Neural cell (in vitro differentiated cells): ENCODE results near the gene P2RY11.

Experiments used
- POLR2AphosphoS5 ChIP-seq: IDR thresholded peaks from 2 replicates; pipeline ENCODE4 v1.6.1; 2012
- RAD21 ChIP-seq: fragments of 450-650 bp; conservative IDR thresholded peaks from 2 replicates; pipeline ENCODE4 v1.6.1; 2014; ENCODE audit warnings: antibody characterized with exemption, mild to moderate bottlenecking, moderate library complexity
- TF ChIP-seq, protein P1 (sequence below): fragments of 450-650 bp; IDR thresholded peaks from 2 replicates; pipeline ENCODE4 v1.5.1; 2014; ENCODE audit warnings: antibody characterized with exemption, mild to moderate bottlenecking, moderate library complexity; ENCODE audit not compliant: poor library complexity, severe bottlenecking

DNA sequence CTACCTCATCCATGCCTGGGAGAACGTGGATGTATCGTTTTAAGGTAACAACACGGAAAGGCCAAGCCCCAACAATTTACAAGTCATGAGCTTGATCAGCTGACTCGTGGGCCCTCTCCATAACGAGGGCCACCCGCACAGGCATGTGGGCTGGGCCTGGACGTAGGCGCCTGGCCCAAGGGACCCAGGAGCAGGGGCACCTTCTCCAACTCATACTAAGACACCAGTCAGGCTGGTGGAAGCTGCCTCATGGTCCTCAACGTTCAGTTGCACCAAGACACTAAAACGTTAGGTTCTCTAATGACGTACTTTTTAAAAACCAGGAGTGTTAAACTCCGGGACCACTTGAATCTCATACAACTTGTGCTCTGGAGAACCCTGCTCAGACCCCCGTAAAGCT is 30.0 kb downstream of the P2RY11 start:
- TF ChIP-seq, protein P1, sequence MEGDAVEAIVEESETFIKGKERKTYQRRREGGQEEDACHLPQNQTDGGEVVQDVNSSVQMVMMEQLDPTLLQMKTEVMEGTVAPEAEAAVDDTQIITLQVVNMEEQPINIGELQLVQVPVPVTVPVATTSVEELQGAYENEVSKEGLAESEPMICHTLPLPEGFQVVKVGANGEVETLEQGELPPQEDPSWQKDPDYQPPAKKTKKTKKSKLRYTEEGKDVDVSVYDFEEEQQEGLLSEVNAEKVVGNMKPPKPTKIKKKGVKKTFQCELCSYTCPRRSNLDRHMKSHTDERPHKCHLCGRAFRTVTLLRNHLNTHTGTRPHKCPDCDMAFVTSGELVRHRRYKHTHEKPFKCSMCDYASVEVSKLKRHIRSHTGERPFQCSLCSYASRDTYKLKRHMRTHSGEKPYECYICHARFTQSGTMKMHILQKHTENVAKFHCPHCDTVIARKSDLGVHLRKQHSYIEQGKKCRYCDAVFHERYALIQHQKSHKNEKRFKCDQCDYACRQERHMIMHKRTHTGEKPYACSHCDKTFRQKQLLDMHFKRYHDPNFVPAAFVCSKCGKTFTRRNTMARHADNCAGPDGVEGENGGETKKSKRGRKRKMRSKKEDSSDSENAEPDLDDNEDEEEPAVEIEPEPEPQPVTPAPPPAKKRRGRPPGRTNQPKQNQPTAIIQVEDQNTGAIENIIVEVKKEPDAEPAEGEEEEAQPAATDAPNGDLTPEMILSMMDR: no peak
- TF ChIP-seq RAD21 (no peak), POLR2AphosphoS5 (no peak)
